ENCODE measurements around the gene ZNF729. TPM values are rescaled to one million over a fixed set of nuclear protein-coding genes. Genes with fewer than 3 reads are reported as not detected.

Gene ZNF729
- total and polyA plus RNA-seq, 8 donors: not detected

- Histone ChIP-seq H3K4me1 (no peaks in the 10 kb centered on the region), H3K27me3 (no peaks in the 10 kb centered on the region), H3K4me3 (no peak overlapping the region), H3K9me3 (peaks cover 0 to 78% (median 33%) of the 10 kb centered on the region in 4 donors), H3K36me3 (no peaks in the 10 kb centered on the region), H3K27ac (no peak overlapping the region)
- no peak for DNase-seq
- WGBS, 5 donors: 50 to 60% (median 56%) methylated on average over 1 to 2 of the region's 2 CpGs
- intact Hi-C loops (cut with DNase I; ENCODE audit: low total_unique reads): no loop called here
- no peak for TF ChIP-seq POLR2A (IDR thresholded peaks at IDR 0.05)
- TF ChIP-seq, protein P1, sequence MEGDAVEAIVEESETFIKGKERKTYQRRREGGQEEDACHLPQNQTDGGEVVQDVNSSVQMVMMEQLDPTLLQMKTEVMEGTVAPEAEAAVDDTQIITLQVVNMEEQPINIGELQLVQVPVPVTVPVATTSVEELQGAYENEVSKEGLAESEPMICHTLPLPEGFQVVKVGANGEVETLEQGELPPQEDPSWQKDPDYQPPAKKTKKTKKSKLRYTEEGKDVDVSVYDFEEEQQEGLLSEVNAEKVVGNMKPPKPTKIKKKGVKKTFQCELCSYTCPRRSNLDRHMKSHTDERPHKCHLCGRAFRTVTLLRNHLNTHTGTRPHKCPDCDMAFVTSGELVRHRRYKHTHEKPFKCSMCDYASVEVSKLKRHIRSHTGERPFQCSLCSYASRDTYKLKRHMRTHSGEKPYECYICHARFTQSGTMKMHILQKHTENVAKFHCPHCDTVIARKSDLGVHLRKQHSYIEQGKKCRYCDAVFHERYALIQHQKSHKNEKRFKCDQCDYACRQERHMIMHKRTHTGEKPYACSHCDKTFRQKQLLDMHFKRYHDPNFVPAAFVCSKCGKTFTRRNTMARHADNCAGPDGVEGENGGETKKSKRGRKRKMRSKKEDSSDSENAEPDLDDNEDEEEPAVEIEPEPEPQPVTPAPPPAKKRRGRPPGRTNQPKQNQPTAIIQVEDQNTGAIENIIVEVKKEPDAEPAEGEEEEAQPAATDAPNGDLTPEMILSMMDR (IDR thresholded peaks at IDR 0.05): no peak
- no peak for TF ChIP-seq POLR2AphosphoS5 (IDR thresholded peaks at IDR 0.05)
These were observed 68.4 kb downstream of the ZNF729 start for GRCh38 chr19:22354665-22355064.

Small RNA genes lying within 50 kb of the gene (small RNA-seq; reads per million reads assigned to genes)
- gene AC011494.1: 0 reads per million in 4 donors

Other genes with a start within 250 kb of the ZNF729 start
- 10 to 100 TPM in 1 of 5 donors, under 1 TPM in 3, not detected in 1; 0.43 to 12.1 (median 0.51) TPM for gene ZNF257, start 234.0 kb upstream of the ZNF729 start, total RNA-seq
- 1 to 10 TPM in 2 of 3 donors, under 1 TPM in 1; 0.31 to 1.7 (median 1.1) TPM for gene ZNF257, start 234.0 kb upstream of the ZNF729 start, polyA plus RNA-seq
- 1 to 10 TPM in 2 of 5 donors, under 1 TPM in 1, not detected in 2; 0.58 to 3.1 (median 1.0) TPM for gene ZNF676, start 89.5 kb upstream of the ZNF729 start, total RNA-seq
- gene ZNF676, start 89.5 kb upstream of the ZNF729 start, polyA plus RNA-seq: under 1 TPM in 2 of 3 donors, not detected in 1; 0.05 to 0.19 TPM
- 1 to 10 TPM in 1 of 5 donors, not detected in 4; 5.3 TPM for gene ZNF98, start 135.9 kb downstream of the ZNF729 start, total RNA-seq
- not detected for gene ZNF98, start 135.9 kb downstream of the ZNF729 start, polyA plus RNA-seq